GM10847 (cell line): ENCODE results near the gene TCAIM.

Experiments used
- POLR2A ChIP-seq: IDR thresholded peaks from 2 replicates; pipeline ENCODE4 v1.6.1; 2011; ENCODE audit not compliant: insufficient read length; ENCODE audit errors: extremely low read depth

Gene TCAIM

GRCh38 chr3:44334326-44334725 lies 4.2 kb upstream of the TCAIM start:
- TF ChIP-seq POLR2A = no peak

DNA sequence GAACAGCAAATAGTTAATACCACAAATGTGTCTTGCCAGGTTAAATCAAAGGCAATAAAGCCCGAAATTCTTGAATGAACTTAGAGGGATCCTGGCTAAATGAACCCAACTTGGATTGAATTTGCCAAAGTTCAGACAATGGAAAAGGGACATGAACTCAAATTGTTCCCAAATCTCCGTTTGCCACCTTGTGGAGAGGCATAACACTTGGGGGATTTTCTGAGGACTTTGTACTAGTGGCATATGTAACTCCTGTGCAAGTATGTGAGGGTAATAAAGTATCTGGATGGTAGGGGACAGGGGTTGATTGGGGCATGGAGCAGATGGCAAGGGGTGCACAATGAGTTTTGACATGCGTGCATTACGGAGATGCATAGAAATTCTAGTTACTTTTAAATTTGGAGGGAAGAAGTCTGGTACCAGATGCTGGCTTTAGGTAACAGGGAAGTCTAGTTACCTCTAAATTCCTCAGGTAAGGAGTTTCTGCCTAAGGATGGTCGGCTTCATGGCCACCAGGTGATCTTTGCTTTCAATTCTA lies 1.2 kb upstream of the TCAIM start:
- no peak for TF ChIP-seq POLR2A

DNA sequence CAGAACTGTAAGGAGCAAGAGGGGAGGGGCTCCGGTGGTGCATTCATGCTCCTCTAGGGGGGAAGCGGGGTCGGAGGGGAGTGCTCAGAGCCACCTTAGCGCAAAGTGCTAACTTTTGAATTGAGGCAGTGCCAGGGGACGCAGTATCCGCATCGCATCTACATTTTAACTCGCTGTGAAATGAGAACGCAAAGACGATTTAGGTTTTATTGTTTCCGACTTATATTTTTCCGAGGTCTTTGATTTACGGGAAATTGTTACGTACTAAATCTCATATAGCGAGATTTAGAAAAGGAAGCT lies 212 bp downstream of the TCAIM start:
- no peak for TF ChIP-seq POLR2A

DNA sequence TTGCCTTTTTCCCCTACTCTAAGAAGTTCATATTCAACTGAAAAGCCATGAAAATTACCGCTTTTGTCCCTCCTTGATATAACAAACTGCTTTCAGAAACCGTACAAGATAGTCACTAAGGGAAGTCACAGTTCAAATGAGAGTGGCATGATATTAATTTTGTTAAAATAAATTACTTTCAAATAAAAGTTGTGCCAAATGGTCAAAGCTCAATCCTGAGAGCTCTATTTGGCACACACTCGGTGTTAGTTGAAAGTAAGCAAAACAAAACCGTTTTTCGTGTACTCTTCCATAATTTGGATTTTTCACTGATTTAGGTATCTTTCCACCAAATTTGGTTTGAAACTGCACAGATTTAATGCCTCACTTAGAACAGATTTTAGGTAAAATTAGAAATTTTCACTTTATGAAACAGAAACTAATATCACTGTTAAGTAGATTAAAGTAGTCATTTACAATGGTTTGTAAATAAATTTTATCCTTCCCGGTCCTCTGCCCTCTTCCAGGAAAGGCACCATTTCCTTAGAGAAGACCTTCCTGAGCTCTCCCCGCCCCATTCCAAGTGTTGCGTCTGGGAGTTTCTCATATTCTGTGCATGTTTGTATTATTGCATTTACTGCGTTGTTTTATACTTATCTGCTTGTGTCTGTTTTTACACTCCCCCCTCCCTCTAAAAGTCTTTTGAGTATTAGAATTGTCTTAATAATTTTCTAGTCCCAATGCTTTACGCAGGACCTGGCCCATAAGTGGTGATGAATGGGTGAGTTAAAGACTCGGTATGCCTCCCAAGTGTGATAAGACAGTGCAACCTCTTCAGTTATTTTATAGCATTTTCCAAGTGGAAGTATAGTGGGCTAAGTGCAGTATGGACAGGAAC lies 853 bp downstream of the TCAIM start:
- no peak for TF ChIP-seq POLR2A

DNA sequence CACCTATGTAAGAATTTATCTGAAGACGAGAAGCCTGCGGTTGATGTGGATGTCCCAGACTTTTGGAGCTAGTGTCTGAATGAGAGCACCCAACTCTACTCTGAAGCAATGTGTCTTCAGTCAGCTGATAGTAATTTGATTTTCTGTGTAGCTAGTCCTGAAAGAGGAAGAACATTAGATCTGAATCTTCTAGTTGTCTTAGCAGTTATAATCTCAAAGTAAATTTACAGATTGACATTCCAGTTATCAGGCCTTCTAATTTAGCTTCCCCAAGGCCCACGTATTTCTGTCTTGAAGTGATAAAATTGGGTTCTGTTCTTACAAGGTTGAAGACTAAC lies 1.5 kb downstream of the TCAIM start:
- TF ChIP-seq POLR2A = no peak

GRCh38 chr3:44342176-44342790 lies 3.7 kb downstream of the TCAIM start:
- no peak for TF ChIP-seq POLR2A

DNA sequence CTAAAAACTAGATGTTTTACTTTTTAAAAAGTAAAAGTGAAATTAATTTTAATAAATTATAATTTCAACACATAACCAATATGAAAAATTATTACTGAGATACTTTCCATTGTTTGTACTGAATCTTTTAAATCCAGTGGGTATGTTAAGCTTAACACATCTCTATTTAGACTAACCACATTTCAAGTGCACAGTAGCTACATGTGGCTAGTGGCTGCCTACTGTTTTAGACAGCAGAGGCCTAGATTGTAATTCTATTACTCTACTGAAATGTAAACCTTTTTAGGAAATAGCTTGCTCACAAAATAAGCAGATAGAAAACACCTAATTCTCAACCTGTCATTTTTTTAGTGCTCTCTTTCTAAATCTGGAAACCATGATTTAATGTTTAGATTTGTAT lies 4.9 kb downstream of the TCAIM start:
- no peak for TF ChIP-seq POLR2A

- TF ChIP-seq POLR2A = no peak
These were observed 10.4 kb downstream of the TCAIM start for GRCh38 chr3:44348993-44349392.

- TF ChIP-seq POLR2A = no peak
These were observed 14.9 kb downstream of the TCAIM start for GRCh38 chr3:44353355-44353924.

GRCh38 chr3:44355362-44356033 lies 16.9 kb downstream of the TCAIM start:
- TF ChIP-seq POLR2A = no peak

DNA sequence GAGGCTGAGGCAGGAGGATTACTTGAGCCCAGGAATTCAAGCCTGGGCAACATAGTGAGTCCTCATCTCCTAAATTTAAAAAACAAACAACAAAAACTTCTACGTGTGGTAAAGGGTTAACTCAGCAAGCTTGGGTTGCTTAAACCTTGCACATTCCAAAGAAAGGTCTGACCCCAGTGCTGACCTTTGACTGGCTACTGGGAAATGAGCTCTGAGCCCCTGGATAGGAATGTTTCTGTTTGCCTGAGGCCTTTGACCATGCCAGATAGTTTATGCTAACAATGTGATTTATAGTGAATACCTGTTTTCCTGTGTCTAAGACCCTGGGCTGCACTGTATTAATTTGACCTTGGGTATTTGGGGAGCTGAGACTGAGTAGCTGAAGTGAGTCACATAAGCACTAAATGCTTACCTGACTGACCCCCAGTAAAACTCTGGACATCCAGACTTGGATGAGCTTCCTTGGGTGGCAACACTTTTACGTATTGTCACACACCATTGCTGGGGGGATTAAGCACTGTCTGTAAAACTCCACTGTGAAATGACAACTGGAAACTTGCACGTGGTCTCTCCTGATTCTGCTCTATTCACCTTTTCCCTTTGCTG lies 20.7 kb downstream of the TCAIM start:
- TF ChIP-seq POLR2A = no peak

DNA sequence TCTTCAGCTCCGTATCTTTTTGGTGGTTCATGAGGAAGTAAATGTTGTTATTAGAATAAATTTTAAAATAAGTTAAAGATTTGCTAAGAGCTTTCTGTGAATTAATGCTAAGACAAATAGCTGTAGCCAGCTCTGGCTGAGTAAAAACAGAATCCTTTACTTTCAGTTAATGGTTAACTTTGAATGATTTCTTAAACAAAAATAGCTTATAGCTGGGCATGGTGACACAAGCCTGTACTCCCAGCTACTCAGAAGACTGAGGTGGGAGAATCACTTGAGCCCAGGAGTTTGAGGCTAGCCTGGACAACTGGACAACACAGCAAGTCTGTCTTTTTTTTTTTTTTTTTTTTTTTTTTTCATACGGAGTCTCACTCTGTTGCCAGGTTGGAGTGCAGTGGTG lies 25.0 kb downstream of the TCAIM start:
- TF ChIP-seq POLR2A = no peak

DNA sequence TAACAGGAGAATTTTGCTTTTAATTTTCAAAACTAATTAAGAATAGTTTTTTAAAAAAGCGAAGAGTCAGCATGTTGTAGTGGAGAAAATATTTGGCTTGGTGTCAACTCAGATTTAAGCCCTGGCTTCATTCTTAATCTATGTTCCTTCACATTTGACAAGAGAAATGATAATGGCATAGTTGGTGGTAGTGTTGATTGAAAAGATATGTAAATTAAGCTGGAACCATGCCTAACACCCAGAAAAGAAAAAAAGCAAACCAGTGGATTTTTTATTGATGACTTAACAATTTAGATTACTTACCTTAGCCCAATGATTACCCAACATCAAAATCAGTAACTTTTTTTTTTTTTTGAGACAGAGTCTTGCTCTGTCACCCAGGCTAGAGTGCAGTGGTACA lies 27.4 kb downstream of the TCAIM start:
- TF ChIP-seq POLR2A = no peak

DNA sequence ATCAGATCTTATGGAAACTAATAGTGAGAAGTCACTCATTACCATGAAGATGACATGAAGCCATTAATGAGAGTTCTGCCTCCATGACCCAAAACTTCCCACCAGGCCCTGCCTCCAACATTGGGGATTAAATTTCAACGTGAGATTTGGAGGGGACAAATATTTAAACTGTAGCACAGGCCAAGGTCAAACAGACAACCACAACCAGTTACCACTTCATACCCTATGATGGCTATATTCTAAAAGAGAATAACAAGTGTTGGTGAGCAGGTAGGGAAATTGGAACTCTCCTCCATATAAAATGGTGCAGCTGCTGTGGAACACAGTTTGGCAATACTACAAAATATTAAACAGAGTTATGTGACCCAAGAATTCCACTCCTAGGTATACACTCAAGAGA lies 36.9 kb downstream of the TCAIM start:
- TF ChIP-seq POLR2A = no peak

DNA sequence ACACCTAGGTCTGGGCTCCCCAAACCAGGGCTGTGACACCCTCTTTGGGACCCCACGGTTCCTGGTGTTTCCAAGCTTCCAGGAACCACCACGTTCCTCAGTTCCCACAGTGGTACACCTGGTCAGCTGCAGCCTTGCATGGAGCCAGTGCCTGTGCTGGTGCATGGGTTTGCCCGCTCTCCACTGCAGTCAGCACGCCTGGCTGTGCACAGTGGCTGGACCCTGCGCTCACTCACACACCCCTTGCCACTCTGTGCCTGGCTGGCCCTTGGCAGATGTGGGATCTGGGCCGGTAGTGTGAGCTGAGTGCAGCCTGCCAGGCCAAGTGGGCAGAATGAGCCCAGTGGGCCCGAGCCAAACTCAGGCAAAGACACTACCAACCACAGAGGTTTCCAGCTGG lies 48.8 kb downstream of the TCAIM start:
- TF ChIP-seq POLR2A = no peak
